ENCODE measurements around the gene SYNGR3.
A peak's percentile ranks its signal among the peaks of the same experiment; 100 is the strongest.

- TF ChIP-seq, protein P1, sequence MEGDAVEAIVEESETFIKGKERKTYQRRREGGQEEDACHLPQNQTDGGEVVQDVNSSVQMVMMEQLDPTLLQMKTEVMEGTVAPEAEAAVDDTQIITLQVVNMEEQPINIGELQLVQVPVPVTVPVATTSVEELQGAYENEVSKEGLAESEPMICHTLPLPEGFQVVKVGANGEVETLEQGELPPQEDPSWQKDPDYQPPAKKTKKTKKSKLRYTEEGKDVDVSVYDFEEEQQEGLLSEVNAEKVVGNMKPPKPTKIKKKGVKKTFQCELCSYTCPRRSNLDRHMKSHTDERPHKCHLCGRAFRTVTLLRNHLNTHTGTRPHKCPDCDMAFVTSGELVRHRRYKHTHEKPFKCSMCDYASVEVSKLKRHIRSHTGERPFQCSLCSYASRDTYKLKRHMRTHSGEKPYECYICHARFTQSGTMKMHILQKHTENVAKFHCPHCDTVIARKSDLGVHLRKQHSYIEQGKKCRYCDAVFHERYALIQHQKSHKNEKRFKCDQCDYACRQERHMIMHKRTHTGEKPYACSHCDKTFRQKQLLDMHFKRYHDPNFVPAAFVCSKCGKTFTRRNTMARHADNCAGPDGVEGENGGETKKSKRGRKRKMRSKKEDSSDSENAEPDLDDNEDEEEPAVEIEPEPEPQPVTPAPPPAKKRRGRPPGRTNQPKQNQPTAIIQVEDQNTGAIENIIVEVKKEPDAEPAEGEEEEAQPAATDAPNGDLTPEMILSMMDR (IDR thresholded peaks at IDR 0.05), result no peak
- peak in 1 of 4 donors; percentile 24 for TF ChIP-seq POLR2A (IDR thresholded peaks at IDR 0.05)
These were observed 49.7 kb downstream of the SYNGR3 start for GRCh38 chr16:2039274-2040031.
